OCI-LY1 (cell line): ENCODE results near the gene UPF1.

Experiments used
- H2AFZ ChIP-seq: fragments of 200-600 bp; sonication (generic), shearing (Covaris generic); 2 replicates; pipeline ENCODE4 v1.6.0; 2014; ENCODE audit warnings: antibody characterized with exemption, mild to moderate bottlenecking, low read length
- H3F3A ChIP-seq: fragments of 200-600 bp; sonication (generic), shearing (Covaris generic); 2 replicates; pipeline ENCODE4 v1.6.0; 2014; ENCODE audit warnings: mild to moderate bottlenecking, antibody characterized with exemption, low read length, moderate library complexity; ENCODE audit not compliant: insufficient read depth
- H3K27ac ChIP-seq: fragments of 200-600 bp; sonication (generic); 2 replicates; pipeline ENCODE4 v1.5.1; 2014; ENCODE audit warnings: low read length, mixed run types, mild to moderate bottlenecking, low read depth; ENCODE audit not compliant: poor library complexity, severe bottlenecking
- H3K27me3 ChIP-seq: fragments of 200-600 bp; sonication (generic); 2 replicates; pipeline ENCODE4 v1.6.0; 2014; ENCODE audit warnings: antibody characterized with exemption, mild to moderate bottlenecking, low read length, moderate library complexity; ENCODE audit not compliant: insufficient read depth
- H3K36me3 ChIP-seq: fragments of 200-600 bp; sonication (generic); 2 replicates; pipeline ENCODE4 v1.6.1; 2014; ENCODE audit warnings: mild to moderate bottlenecking, antibody characterized with exemption, low read length, moderate library complexity, mixed read lengths; ENCODE audit not compliant: insufficient read depth
- H3K4me1 ChIP-seq: fragments of 200-600 bp; sonication (generic); 2 replicates; pipeline ENCODE4 v1.5.1; 2014; ENCODE audit warnings: mild to moderate bottlenecking, low read length, moderate library complexity; ENCODE audit not compliant: insufficient read depth, severe bottlenecking
- H3K4me2 ChIP-seq: fragments of 200-600 bp; sonication (generic), shearing (Covaris generic); 2 replicates; pipeline ENCODE4 v1.6.1; 2014; ENCODE audit warnings: low read length
- H3K4me3 ChIP-seq: fragments of 200-600 bp; sonication (generic); 2 replicates; pipeline ENCODE4 v1.5.1; 2014; ENCODE audit warnings: low read length, low read depth, mild to moderate bottlenecking, mixed read lengths; ENCODE audit not compliant: poor library complexity, severe bottlenecking
- H3K79me2 ChIP-seq: fragments of 200-600 bp; shearing (Covaris generic); 2 replicates; pipeline ENCODE4 v1.6.1; 2016; ENCODE audit warnings: mixed run types, low read length, mixed read lengths; ENCODE audit not compliant: insufficient read depth
- H3K9ac ChIP-seq: fragments of 200-600 bp; sonication (generic), shearing (Covaris generic); 2 replicates; pipeline ENCODE4 v1.6.1; 2014; ENCODE audit warnings: mild to moderate bottlenecking, low read length, mixed read lengths
- H3K9me2 ChIP-seq: fragments of 200-600 bp; sonication (generic), shearing (Covaris generic); 2 replicates; pipeline ENCODE4 v1.6.1; 2014; ENCODE audit warnings: low read depth, mild to moderate bottlenecking, low read length, mixed read lengths
- H3K9me3 ChIP-seq: fragments of 200-600 bp; shearing (Covaris generic); 2 replicates; pipeline ENCODE4 v1.6.1; 2014; ENCODE audit warnings: low read length, mixed read lengths
- H4K20me1 ChIP-seq: fragments of 200-600 bp; sonication (generic), shearing (Covaris generic); 2 replicates; pipeline ENCODE4 v1.6.0; 2016; ENCODE audit warnings: mild to moderate bottlenecking, low read length; ENCODE audit not compliant: insufficient read depth
- EZH2 ChIP-seq: fragments of 200-600 bp; sonication (generic), shearing (Covaris generic); IDR thresholded peaks from 2 replicates; pipeline ENCODE4 v1.8.0; 2017; ENCODE audit warnings: borderline replicate concordance, mixed run types, mild to moderate bottlenecking, antibody characterized with exemption, low read length, moderate library complexity, mixed read lengths
- TF ChIP-seq, protein P1 (sequence below): fragments of 200-600 bp; sonication (generic), shearing (Covaris generic); IDR thresholded peaks from 2 replicates; pipeline ENCODE4 v1.5.1; 2017; ENCODE audit warnings: mild to moderate bottlenecking, antibody characterized with exemption, low read length, moderate library complexity, mixed read lengths

UPF1 gene

DNA sequence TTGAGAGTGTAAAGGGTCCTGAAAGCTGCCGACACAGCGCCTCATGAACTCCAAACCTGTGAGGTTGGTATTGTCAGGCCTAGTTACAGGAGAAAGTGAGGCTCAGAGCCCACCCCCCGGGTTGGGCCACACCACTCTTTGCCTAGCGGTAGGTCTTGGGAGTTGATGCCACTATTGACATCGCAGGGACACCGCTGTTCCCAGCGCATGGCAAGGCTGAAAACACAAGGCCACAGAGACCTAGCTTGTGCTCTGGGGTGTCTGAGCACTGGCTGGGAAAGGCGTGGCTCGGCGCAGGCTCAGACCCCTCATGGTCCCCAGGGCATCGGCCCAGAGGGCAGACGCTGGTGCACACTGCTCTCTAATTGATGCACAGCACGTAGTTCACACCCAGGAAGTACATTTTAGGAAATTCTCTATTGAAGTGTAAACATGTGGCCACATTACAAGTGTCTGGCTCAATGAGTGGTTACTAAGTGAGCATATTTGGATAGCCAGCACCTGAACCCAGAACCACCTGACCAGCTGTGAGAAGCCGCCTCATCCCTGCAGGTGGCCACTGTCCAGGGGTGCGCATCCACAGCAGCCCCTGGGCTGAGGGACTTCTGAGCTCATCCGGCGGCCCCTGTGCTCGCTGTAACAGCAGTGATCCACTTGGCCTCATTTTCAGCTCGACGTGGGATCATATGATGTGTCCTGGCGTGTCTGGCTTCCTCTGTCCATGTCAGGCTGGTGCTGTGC, 27.3 kb downstream of the UPF1 start:
- no peak overlapping the region for H3K4me2 ChIP-seq
- no peaks in the 10 kb centered on the region for H3K9me3 ChIP-seq
- H3K79me2 ChIP-seq, result no peaks in the 10 kb centered on the region
- TF ChIP-seq EZH2, result no peak
- TF ChIP-seq, protein P1, sequence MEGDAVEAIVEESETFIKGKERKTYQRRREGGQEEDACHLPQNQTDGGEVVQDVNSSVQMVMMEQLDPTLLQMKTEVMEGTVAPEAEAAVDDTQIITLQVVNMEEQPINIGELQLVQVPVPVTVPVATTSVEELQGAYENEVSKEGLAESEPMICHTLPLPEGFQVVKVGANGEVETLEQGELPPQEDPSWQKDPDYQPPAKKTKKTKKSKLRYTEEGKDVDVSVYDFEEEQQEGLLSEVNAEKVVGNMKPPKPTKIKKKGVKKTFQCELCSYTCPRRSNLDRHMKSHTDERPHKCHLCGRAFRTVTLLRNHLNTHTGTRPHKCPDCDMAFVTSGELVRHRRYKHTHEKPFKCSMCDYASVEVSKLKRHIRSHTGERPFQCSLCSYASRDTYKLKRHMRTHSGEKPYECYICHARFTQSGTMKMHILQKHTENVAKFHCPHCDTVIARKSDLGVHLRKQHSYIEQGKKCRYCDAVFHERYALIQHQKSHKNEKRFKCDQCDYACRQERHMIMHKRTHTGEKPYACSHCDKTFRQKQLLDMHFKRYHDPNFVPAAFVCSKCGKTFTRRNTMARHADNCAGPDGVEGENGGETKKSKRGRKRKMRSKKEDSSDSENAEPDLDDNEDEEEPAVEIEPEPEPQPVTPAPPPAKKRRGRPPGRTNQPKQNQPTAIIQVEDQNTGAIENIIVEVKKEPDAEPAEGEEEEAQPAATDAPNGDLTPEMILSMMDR, result no peak
- no peak overlapping the region for H3K27ac ChIP-seq
- no peak overlapping the region for H3K9ac ChIP-seq
- H2AFZ ChIP-seq, result no peak overlapping the region
- H3K27me3 ChIP-seq, result no peaks in the 10 kb centered on the region
- H3K9me2 ChIP-seq, result no peaks in the 10 kb centered on the region
- H3K36me3 ChIP-seq, result peaks cover 100% of the 10 kb centered on the region
- H4K20me1 ChIP-seq, result no peaks in the 10 kb centered on the region
- H3F3A ChIP-seq, result no peaks in the 10 kb centered on the region
- no peaks in the 10 kb centered on the region for H3K4me1 ChIP-seq
- no peak overlapping the region for H3K4me3 ChIP-seq

DNA sequence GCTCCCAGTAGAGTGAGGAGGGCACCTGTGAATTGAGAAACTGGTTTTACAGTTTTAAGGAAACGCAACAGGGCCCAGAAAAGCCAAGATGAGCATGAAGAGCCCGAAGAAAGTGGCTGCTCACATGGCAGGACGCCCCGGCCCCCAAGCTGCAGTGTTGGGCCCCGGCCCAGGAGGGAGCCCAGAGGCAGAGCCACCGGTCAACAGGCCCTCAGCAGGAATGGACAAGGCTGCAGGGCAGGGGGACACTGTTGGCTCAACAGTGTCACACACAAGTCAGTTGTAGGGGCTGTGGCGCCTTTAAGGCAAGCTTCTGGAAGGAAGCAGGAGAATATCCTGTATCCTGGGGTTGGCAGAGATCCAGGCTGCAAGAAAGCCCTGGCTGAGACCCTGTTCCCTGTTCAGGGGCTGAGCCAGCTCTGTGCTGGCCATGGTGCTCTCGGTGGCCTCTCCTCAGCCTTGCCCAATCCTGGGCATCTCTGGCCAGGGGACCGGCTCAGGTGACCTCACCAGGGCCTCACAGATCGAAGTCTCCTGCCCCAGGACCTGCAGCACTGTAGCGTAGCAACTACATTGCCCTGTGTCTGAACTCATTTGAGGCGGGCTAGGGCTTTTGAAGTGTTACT, 28.0 kb downstream of the UPF1 start:
- Histone ChIP-seq H3K36me3 (peaks cover 99% of the 10 kb centered on the region), H3K27ac (no peak overlapping the region), H3K79me2 (no peaks in the 10 kb centered on the region), H3K9ac (no peak overlapping the region), H3K4me2 (no peak overlapping the region), H3K27me3 (no peaks in the 10 kb centered on the region), H3K9me3 (no peaks in the 10 kb centered on the region), H3K9me2 (no peaks in the 10 kb centered on the region), H4K20me1 (no peaks in the 10 kb centered on the region), H3K4me3 (no peak overlapping the region), H3K4me1 (no peaks in the 10 kb centered on the region), H3F3A (no peaks in the 10 kb centered on the region), H2AFZ (no peak overlapping the region)
- TF ChIP-seq, protein P1, result no peak
- TF ChIP-seq EZH2, result no peak

DNA sequence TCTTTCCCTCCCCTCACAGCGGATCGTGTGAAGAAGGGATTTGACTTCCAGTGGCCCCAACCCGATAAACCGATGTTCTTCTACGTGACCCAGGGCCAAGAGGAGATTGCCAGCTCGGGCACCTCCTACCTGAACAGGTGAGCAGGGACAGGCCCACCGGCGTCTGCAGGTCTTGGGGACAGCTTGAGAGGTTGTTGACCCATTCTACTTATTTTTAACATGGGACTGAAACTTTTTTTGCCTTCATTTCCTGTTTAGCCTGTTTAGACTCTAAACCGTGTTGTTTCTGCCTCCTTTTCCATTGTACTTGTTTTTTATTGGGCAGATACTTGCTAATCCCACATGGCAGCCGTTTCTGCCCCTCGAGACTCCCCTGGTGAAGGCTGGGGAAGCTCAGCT, 28.5 kb downstream of the UPF1 start:
- Histone ChIP-seq H3K4me2 (no peak overlapping the region), H3F3A (no peaks in the 10 kb centered on the region), H3K9ac (no peak overlapping the region), H3K4me3 (no peak overlapping the region), H3K27me3 (no peaks in the 10 kb centered on the region), H3K79me2 (no peaks in the 10 kb centered on the region), H2AFZ (no peak overlapping the region), H3K36me3 (peaks cover 99% of the 10 kb centered on the region), H4K20me1 (no peaks in the 10 kb centered on the region), H3K27ac (no peak overlapping the region), H3K4me1 (no peaks in the 10 kb centered on the region), H3K9me2 (no peaks in the 10 kb centered on the region), H3K9me3 (no peaks in the 10 kb centered on the region)
- TF ChIP-seq EZH2, result no peak
- TF ChIP-seq, protein P1, result no peak
